PC-3 (cell line): ENCODE data around the gene ATP6V1G3. TPM values are rescaled to one million over a fixed set of nuclear protein-coding genes. Genes with fewer than 3 reads are reported as not detected.

Source experiments
- ATAC-seq: fragments of 200-7000 bp; cut with Tn5 transposase; 2 replicates; pipeline ENCODE4 v1.9.1; 2020; ENCODE audit warnings: mild to moderate bottlenecking, moderate library complexity
- BruUV-seq: library from RNA; stranded (reverse); fragments of 400-500 nt; replicated peaks from 2 replicates; lab custom pipeline; 2021; lab: Mats Ljungman, UMichigan
- CTCF ChIA-PET: fragments of 300-600 bp; sonication (Branson Sonifier 250); formaldehyde crosslinking; loops from one replicate; lab custom pipeline; 2022; ENCODE audit warnings: antibody characterized with exemption; lab: Charles Lee
- POLR2A ChIA-PET: fragments of 300-600 bp; sonication (Branson Sonifier 250); formaldehyde crosslinking; loops from one replicate; lab custom pipeline; 2022; ENCODE audit warnings: antibody characterized with exemption; ENCODE audit not compliant: unreplicated experiment; lab: Charles Lee
- DNase-seq: peaks from one replicate; pipeline ENCODE4 v3.0.0-alpha.2; 2015
- H2AFZ ChIP-seq: fragments of 300-600 bp; sonication (generic); 2 replicates; pipeline ENCODE4 v1.6.0; 2016; ENCODE audit warnings: antibody characterized with exemption, low read length
- H3F3A ChIP-seq: fragments of 300-600 bp; sonication (generic); one replicate; pipeline ENCODE4 v1.6.0; 2017; ENCODE audit warnings: antibody characterized with exemption, low read length, control low read depth, mild to moderate bottlenecking; ENCODE audit not compliant: unreplicated experiment
- H3K27ac ChIP-seq: fragments of 300-600 bp; sonication (generic); 2 replicates; pipeline ENCODE4 v1.5.1; 2016; ENCODE audit warnings: mild to moderate bottlenecking, low read length
- H3K27me3 ChIP-seq: fragments of 300-600 bp; sonication (generic); 2 replicates; pipeline ENCODE4 v1.6.1; 2016; ENCODE audit warnings: low read length, mixed read lengths
- H3K36me3 ChIP-seq: fragments of 300-600 bp; sonication (generic); 2 replicates; pipeline ENCODE4 v1.6.1; 2016; ENCODE audit warnings: low read depth, mixed run types, low read length, mixed read lengths
- H3K4me1 ChIP-seq: fragments of 300-600 bp; sonication (generic); 2 replicates; pipeline ENCODE4 v1.5.1; 2016; ENCODE audit warnings: low read length; ENCODE audit not compliant: insufficient read depth
- H3K4me2 ChIP-seq: fragments of 300-600 bp; sonication (generic); 2 replicates; pipeline ENCODE4 v1.6.0; 2016; ENCODE audit warnings: low read length
- H3K4me3 ChIP-seq: fragments of 300-600 bp; sonication (generic); 2 replicates; pipeline ENCODE4 v1.5.1; 2016; ENCODE audit warnings: mild to moderate bottlenecking, low read length, mixed read lengths
- H3K79me2 ChIP-seq: fragments of 300-600 bp; sonication (generic); 2 replicates; pipeline ENCODE4 v1.6.1; 2017; ENCODE audit warnings: low read length, mixed read lengths
- H3K9ac ChIP-seq: fragments of 300-600 bp; sonication (generic); 2 replicates; pipeline ENCODE4 v1.6.0; 2016; ENCODE audit warnings: mild to moderate bottlenecking, low read length
- H3K9me2 ChIP-seq: fragments of 300-600 bp; sonication (generic); replicated peaks from 2 replicates; pipeline ENCODE4 v1.6.1; 2016; ENCODE audit warnings: mixed run types, low read length, mixed read lengths
- H3K9me3 ChIP-seq: fragments of 300-600 bp; sonication (generic); 2 replicates; pipeline ENCODE4 v1.6.1; 2016; ENCODE audit warnings: low read length, mixed read lengths
- H4K20me1 ChIP-seq: fragments of 300-600 bp; sonication (generic); 2 replicates; pipeline ENCODE4 v1.6.1; 2016; ENCODE audit warnings: low read length, mixed read lengths
- EZH2 ChIP-seq: fragments of 300-600 bp; sonication (generic); IDR thresholded peaks from one replicate; pipeline ENCODE4 v1.6.1; 2017; ENCODE audit warnings: antibody characterized with exemption, mild to moderate bottlenecking, low read length; ENCODE audit not compliant: unreplicated experiment
- EZH2phosphoT487 ChIP-seq: fragments of 300-600 bp; sonication (generic); IDR thresholded peaks from 2 replicates; pipeline ENCODE4 v1.6.1; 2018; ENCODE audit warnings: mild to moderate bottlenecking, antibody characterized with exemption, low read length, borderline replicate concordance
- intact Hi-C: fragments of 100-400 bp; cut with micrococcal nuclease; formaldehyde crosslinking; loops from 2 replicates; pipeline ENCODE4 v1.9.0; 2023
- total RNA-seq: library from RNA; depleted of rRNA; stranded (reverse); fragments of >200 nt; gene quantifications from 2 replicates; pipeline ENCODE4 v1.2.3, GENCODE V29; 2014
- TF ChIP-seq, protein P1 (sequence below): fragments of 300-600 bp; sonication (generic); conservative IDR thresholded peaks from 2 replicates; pipeline ENCODE4 v1.5.1; 2017; ENCODE audit warnings: antibody characterized with exemption, low read depth, mild to moderate bottlenecking, low read length

Gene ATP6V1G3
- total RNA-seq, 1 experiment from 2014 or later = not detected

DNA sequence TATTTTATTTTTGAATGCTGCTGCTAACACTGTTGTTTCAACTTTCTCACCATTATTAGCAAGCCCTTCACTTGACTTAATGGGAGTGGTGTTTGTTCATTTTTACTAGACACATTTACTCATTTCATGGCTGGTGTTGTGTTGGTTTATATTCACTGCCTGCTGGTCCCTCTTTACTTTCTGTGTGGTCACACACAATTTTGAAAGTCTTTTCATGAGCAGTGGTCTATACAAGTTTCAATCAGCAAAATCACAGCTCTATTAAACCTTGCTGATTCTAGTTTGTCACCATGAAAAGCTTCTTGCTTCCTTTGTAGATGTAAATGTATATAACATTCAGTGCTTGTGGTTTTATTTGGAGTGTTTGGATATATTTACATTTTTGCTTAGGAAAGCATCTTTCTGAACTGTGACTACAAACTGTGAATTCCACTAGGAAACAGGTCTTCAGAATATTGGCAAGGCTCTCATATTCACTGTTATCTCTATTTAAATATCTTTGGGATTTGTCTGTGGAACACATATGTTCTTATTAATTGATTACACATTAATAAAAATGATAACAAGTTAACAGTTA is 22.8 kb downstream of the ATP6V1G3 start:
- ATAC-seq (no peak), DNase-seq (no peak)
- H3K9ac ChIP-seq = no peak overlapping the region
- H3K27ac ChIP-seq = no peak overlapping the region
- no peaks in the 10 kb centered on the region for H4K20me1 ChIP-seq
- no TSS peak for BruUV-seq
- no peaks in the 10 kb centered on the region for H3K4me1 ChIP-seq
- H2AFZ ChIP-seq = no peak overlapping the region
- intact Hi-C loops = no loop called here
- TF ChIP-seq EZH2phosphoT487 = no peak
- TF ChIP-seq, protein P1, sequence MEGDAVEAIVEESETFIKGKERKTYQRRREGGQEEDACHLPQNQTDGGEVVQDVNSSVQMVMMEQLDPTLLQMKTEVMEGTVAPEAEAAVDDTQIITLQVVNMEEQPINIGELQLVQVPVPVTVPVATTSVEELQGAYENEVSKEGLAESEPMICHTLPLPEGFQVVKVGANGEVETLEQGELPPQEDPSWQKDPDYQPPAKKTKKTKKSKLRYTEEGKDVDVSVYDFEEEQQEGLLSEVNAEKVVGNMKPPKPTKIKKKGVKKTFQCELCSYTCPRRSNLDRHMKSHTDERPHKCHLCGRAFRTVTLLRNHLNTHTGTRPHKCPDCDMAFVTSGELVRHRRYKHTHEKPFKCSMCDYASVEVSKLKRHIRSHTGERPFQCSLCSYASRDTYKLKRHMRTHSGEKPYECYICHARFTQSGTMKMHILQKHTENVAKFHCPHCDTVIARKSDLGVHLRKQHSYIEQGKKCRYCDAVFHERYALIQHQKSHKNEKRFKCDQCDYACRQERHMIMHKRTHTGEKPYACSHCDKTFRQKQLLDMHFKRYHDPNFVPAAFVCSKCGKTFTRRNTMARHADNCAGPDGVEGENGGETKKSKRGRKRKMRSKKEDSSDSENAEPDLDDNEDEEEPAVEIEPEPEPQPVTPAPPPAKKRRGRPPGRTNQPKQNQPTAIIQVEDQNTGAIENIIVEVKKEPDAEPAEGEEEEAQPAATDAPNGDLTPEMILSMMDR = no peak
- TF ChIP-seq EZH2 = no peak
- H3K36me3 ChIP-seq = no peaks in the 10 kb centered on the region
- H3K9me3 ChIP-seq = no peaks in the 10 kb centered on the region
- H3K9me2 ChIP-seq = no peaks in the 10 kb centered on the region
- H3F3A ChIP-seq = no peaks in the 10 kb centered on the region
- ChIA-PET POLR2A (no interaction called here), CTCF (no interaction called here)
- no peaks in the 10 kb centered on the region for H3K27me3 ChIP-seq
- no peaks in the 10 kb centered on the region for H3K79me2 ChIP-seq
- H3K4me3 ChIP-seq = no peak overlapping the region
- H3K4me2 ChIP-seq = no peak overlapping the region

DNA sequence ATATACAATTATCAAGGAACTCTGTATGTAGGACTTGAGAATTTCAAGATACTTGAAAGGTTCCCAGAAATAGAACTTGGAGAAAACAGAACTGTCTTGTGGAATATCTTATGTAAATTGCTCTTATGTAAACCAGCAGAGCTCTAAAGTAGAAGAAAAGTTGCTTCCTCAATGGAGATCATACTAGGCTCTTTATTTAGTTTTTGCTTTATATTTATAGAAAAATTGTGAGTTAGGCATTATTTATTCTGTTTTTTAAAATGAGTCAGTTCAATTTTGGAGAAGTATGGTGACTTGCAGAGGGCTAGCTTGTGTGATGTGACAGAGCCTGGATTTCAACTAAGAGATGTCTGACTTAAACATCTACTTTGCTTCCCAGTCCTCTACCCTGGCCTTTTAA is 40.4 kb downstream of the ATP6V1G3 start:
- no peaks in the 10 kb centered on the region for H3K36me3 ChIP-seq
- no peak overlapping the region for H3K27ac ChIP-seq
- no TSS peak for BruUV-seq
- no peak overlapping the region for H2AFZ ChIP-seq
- H3K79me2 ChIP-seq = no peaks in the 10 kb centered on the region
- intact Hi-C loops = no loop called here
- no peak overlapping the region for H3K4me3 ChIP-seq
- no peaks in the 10 kb centered on the region for H3F3A ChIP-seq
- ChIA-PET POLR2A (no interaction called here), CTCF (no interaction called here)
- no peaks in the 10 kb centered on the region for H3K27me3 ChIP-seq
- H3K4me2 ChIP-seq = no peak overlapping the region
- no peaks in the 10 kb centered on the region for H3K9me3 ChIP-seq
- no peak for TF ChIP-seq EZH2phosphoT487
- ATAC-seq (no peak), DNase-seq (no peak)
- no peaks in the 10 kb centered on the region for H4K20me1 ChIP-seq
- no peak overlapping the region for H3K9ac ChIP-seq
- peaks cover 28% of the 10 kb centered on the region for H3K4me1 ChIP-seq
- no peaks in the 10 kb centered on the region for H3K9me2 ChIP-seq

DNA sequence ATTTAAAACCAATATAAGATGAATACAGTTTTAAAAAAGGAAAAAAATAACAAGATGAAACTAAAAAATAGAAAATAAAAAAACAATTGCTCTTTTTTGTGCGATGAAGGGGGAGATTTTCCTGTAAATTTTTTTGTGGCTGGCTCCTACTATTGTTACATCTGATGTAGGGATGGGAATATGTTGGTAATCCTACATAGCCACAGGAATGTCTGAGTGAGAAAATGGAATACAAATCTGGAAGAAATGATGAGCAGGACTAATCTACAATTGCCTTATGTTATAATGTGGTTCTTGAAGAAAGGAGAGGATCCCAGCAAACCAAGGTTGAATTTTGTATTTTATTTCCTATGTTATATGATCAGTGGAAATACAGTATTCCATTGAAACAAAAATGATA is 40.9 kb downstream of the ATP6V1G3 start:
- ATAC-seq (no peak), DNase-seq (no peak)
- POLR2A ChIA-PET = no interaction called here
- no peak overlapping the region for H3K4me3 ChIP-seq
- peaks cover 28% of the 10 kb centered on the region for H3K4me1 ChIP-seq
- no TSS peak for BruUV-seq
- H4K20me1 ChIP-seq = no peaks in the 10 kb centered on the region
- H3K27me3 ChIP-seq = no peaks in the 10 kb centered on the region
- no peak overlapping the region for H3K27ac ChIP-seq
- no peaks in the 10 kb centered on the region for H3K79me2 ChIP-seq
- CTCF ChIA-PET = no interaction called here
- H3K4me2 ChIP-seq = no peak overlapping the region
- no peaks in the 10 kb centered on the region for H3F3A ChIP-seq
- no peaks in the 10 kb centered on the region for H3K9me2 ChIP-seq
- H3K36me3 ChIP-seq = no peaks in the 10 kb centered on the region
- H3K9me3 ChIP-seq = no peaks in the 10 kb centered on the region
- TF ChIP-seq, protein P1 = no peak
- TF ChIP-seq EZH2 (no peak), EZH2phosphoT487 (no peak)
- H3K9ac ChIP-seq = no peak overlapping the region
- no peak overlapping the region for H2AFZ ChIP-seq
- intact Hi-C loops = no loop called here
